SK-MEL-5 (cell line): ENCODE results near the gene DOK7. TPM values are rescaled to one million over a fixed set of nuclear protein-coding genes. Genes with fewer than 3 reads are reported as not detected.

Source experiments
- DNase-seq: peaks from one replicate; pipeline ENCODE4 v3.0.0-alpha.2; 2016; ENCODE audit warnings: low read depth, low spot score
- in situ Hi-C: cut with HindIII; loops from 2 replicates; pipeline ENCODE4 v1.10.0; 2016; ENCODE audit warnings: low sequenced_read_pairs, high pct_unique_total_duplicates, low pct_unique_long_range_greater_than_20kb
- polyA plus RNA-seq, 2 experiments: library from polyadenylated mRNA; depleted of rRNA; stranded (reverse); fragments of >200 nt; gene quantifications; 2 replicates each; pipeline ENCODE4 v1.2.3, GENCODE V29; 2015
- total RNA-seq: library from RNA; depleted of rRNA; stranded (reverse); fragments of >200 nt; shearing (Covaris generic); gene quantifications from 2 replicates; pipeline ENCODE4 v1.2.3, GENCODE V29; 2014; rRNA removed

The DOK7 gene, protein sequence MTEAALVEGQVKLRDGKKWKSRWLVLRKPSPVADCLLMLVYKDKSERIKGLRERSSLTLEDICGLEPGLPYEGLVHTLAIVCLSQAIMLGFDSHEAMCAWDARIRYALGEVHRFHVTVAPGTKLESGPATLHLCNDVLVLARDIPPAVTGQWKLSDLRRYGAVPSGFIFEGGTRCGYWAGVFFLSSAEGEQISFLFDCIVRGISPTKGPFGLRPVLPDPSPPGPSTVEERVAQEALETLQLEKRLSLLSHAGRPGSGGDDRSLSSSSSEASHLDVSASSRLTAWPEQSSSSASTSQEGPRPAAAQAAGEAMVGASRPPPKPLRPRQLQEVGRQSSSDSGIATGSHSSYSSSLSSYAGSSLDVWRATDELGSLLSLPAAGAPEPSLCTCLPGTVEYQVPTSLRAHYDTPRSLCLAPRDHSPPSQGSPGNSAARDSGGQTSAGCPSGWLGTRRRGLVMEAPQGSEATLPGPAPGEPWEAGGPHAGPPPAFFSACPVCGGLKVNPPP
- not detected in 2 replicates for total RNA-seq
- not detected in 2 replicates for polyA plus RNA-seq (2015; cell fraction: cytosol; rRNA removed)
- polyA plus RNA-seq (2015; cell fraction: nucleus; rRNA removed): not detected in 2 replicates

DNA sequence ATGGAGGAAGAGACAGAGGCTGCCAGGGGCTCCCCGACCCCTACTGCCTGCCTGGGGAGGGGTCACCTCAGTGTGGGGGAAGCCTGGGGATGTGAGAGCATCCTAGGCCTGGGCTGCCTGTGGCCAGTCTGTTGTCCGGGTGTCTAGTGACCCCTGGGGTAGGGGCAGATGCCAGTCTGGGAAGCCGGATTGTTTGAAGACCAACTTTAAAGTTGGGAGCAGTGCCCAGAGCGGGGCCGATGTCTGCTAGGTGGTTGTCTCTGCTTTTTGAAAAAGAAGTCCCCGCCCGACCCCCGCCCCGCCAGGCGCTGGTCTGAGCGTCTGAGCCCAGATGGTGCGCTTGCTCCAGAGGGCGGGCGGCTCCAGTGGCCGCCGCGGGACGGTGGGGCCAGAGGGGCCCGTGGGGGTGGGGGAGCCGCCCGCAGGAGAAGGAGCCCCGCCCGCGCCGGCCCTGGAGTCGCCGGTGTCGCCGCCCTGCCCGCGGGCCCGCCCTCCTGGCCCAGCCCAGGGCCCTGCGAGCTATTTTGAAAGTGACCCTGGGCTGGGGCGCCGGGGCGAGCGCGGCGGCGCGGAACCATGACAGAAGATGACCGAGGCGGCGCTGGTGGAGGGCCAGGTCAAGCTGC is at the start of gene DOK7:
TSS of gene DOK7 (plus strand) at position 517 of the 626 bp plus-strand sequence. CDS start at position 587, 70 bp downstream.
- DNase-seq: no peak
- in situ Hi-C loops: no loop called here

DNA sequence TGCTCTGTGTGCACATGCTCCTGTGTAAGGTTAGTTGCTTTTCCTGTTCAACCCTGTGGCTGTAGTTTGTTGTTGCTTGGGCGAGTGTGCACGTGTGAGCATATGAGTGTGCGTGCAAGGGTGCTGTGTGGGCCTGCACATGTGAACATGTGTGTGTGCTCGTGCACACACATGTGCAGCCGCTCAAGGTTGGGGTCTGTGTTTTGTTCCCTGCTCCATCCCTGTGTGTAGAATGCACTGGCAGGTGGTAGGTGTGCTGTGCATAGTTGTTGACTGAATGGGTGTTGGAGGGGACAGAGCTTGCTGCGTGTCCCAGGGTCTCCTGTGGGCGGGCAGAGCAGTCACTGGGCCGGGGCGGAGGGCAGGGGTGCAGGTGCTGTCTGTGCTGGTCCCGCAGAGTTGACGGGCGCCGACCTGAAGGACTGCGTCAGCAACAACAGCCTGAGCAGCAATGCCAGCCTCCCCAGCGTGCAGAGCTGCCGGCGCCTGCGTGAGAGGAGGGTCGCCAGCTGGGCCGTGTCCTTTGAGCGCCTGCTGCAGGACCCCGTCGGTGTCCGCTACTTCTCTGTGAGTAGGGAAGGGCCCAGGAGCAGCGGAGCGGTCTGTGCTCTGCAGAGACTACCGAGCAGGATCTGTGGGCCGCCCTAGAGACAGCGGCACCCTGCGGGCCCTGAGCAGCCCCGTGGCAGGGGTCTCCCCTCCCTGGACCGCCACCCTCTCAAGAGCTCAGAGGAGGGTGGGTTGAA is 49.3 kb upstream of the DOK7 start:
- no peak for DNase-seq
- in situ Hi-C loops: no loop called here

DNA sequence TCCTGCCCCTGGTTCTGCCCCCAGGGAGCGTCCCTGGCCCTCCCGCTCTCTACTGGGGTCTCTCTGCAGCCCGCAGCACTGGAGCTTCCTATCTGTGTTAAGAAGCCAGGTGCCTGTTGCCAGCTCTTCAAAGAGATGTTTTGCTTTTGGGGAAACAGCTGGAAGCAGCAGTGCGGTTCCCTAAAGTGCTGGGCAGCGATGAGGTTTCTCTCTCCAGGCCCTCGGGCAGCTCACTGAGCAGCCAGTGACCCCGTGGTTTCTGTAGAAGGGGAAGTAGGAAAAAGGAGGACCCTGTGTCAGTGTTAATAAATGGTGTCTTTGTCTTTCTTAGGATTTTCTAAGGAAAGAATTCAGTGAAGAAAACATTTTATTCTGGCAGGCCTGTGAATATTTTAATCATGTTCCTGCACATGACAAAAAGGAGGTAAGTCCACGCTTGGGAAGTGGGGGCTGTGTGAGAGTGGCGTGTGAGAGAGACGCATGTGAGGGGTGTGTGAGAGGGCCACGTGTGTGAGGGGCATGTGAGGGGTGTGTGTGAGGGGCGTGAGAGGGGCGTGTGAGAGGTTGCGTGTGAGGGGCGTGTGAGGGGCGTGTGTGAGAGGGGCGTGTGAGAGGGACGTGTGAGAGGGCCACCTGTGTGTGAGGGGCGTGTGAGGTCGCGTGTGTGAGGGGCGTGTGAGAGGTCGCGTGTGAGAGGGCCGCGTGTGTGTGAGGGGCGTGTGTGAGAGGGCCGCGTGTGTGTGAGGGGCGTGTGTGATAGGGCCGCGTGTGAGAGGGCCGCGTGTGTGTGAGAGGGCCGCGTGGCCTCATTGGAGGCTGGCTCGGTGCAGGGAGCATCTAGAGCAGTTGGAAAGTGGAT is 48.5 kb upstream of the DOK7 start:
- in situ Hi-C loops: no loop called here
- DNase-seq: peak; percentile 75

- in situ Hi-C loops: no loop called here
- DNase-seq: no peak
Measured at GRCh38 chr4:3415471-3416141, 47.5 kb upstream of the DOK7 start.

GRCh38 chr4:3416270-3416669 is 46.8 kb upstream of the DOK7 start:
- in situ Hi-C loops: no loop called here
- no peak for DNase-seq

DNA sequence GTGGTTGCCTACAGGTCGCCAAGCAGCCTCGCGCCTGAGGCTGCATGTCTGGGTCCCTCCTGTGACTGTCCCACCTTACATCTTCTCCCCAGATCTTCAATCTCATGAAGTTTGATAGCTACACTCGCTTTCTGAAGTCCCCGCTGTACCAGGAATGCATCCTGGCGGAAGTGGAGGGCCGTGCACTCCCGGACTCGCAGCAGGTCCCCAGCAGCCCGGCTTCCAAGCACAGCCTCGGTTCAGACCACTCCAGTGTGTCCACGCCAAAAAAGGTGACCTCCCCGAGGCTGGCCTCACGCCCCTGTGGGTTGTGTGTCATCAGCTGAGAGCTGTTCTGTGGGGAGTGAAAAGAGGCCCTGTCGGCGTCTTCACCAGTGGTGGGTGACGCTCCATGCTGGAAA is 46.3 kb upstream of the DOK7 start:
- DNase-seq: no peak
- in situ Hi-C loops: no loop called here

GRCh38 chr4:3417448-3417847 is 45.7 kb upstream of the DOK7 start:
- in situ Hi-C loops: no loop called here
- DNase-seq: no peak

DNA sequence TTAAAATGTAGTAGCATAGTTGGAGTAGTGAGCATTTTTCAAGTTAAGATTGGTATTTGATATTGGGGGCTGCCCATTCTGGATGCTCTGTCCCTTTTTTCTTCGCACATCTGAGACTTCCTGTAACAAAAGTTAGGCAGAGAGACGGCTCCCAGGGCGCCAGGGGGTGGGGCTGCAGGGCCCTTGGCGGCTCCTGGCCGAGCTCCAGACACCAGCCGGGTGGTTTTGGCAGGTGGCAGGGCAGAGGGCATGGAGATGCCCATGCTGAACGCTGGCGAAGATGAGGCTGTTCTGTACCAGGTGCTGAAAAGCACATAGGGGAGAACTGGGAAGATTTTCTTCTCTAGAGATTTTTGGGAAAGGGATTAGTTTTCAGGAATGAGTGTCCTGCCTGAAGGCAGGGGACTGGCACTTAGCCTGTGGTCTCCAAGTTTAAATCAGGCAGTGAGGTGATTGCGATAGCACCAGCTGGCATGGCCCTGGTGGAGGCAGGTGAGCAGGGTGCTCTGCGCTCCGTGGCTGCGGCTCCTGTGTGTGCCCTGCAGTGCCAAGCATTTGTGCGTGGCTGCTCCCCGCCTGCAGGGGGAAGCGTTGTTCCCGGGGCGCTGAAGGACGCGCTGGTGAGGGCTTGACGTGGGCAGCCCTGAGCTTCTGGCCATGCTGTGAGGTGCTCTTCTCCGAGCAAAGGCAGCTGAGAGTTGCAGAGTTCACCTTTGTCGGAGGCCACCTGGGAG is 44.9 kb upstream of the DOK7 start:
- in situ Hi-C loops: no loop called here
- DNase-seq: peak; percentile 4

DNA sequence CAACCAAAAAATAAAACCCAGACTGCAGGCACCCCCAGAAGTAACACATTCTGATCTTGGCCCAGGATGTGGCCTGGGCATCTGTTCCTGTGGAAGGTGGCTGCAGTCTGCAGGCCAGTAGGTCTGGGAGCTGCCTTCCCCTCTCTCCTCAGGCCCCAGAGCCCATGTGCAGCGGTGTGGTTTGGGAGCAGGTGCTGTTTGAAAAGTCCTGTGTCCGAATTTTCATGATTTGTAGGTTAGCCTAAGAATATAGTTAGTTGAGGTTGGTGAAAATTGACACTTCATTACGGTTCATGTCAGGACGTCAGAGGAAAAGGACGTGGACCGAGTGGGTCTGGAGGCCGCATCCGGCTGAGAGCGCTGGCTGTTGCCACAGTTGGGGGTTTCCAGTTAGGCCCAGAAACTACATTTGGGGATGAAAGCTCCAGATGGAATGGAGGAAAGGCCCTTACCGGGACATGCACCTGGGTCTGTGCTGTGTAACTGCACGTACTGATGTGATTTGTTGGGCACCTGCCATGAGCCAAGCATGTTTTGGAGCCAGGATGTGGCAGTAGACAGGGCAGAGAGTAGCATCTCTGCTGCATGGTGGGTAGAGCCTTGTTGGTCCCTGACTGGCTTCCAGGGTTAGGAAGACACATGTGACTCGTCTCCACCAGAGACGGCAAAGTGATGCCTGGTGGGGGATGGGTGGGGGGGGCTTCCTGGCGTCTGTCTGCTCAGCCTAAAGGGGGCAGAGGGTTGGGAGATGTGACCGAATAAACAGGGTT is 43.1 kb upstream of the DOK7 start:
- DNase-seq: no peak
- in situ Hi-C loops: no loop called here

DNA sequence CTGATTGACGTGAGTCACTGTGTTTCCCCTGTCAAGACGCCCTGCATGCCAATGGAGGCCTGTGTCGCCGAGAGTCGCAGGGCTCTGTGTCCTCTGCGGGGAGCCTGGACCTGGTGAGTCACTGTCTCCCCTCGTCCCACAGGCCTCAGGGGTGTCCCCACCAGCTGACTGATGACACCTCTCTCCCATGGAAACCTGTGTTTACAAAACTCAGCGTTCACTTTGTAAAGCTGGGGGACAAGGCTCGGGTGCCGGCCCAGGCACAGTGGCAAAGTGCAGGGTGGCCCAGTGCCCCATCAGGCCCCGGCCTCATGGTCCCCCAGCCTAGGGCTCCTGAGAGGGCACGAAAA is 42.5 kb upstream of the DOK7 start:
- in situ Hi-C loops: no loop called here
- no peak for DNase-seq

DNA sequence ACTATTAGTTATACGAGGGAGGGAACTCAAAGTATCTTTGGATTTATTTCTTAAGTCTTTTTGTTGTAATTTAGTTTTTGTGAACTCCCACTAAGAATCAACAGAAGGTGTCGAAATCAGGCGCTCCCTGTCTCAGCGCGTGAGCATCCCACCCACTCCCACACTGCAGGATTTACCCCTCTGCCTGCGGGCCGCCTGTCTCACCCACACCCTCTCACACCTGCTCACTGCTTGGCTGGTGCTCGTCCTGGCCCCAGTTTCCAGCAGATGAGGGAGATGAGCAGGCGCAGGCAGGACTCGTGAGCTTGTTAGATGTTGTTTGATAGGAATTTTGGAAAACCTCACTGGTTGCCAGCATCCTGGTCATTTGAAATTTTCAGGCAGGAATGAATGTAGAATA is 42.1 kb upstream of the DOK7 start:
- in situ Hi-C loops: no loop called here
- no peak for DNase-seq

DNA sequence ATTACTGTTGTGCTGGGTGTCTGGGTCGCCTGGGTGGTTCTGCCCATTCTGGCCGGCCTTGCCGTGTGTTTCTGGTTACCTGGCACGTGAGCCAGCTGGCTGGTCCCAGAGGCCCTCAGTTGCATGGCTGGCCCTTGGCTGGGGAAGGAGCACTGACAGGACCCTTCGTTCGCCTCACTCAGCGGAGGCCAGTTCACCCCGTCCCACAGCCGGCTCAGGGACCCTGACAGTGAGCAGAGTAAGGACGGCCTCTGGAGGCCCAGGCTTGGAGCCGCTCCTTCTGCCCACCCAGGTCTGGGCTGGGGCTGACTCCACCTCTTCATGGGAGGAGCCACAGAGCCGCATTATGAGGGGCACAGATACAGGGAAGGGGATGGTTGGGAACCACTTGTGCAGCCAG is 41.6 kb upstream of the DOK7 start:
- in situ Hi-C loops: no loop called here
- no peak for DNase-seq

- DNase-seq: no peak
- in situ Hi-C loops: no loop called here
Measured at GRCh38 chr4:3422241-3422801, 40.8 kb upstream of the DOK7 start.

- DNase-seq: no peak
- in situ Hi-C loops: no loop called here
Measured at GRCh38 chr4:3422808-3423297, 40.3 kb upstream of the DOK7 start.

GRCh38 chr4:3423406-3423805 is 39.7 kb upstream of the DOK7 start:
- DNase-seq: no peak
- in situ Hi-C loops: no loop called here
